ELR (cell line): ENCODE measurements around the gene GDF11.
A peak's percentile ranks its signal among the peaks of the same experiment; 100 is the strongest.

Experiments used
- DNase-seq: peaks from one replicate; pipeline ENCODE4 v3.0.0-alpha.2; 2015; ENCODE audit warnings: low read depth

Gene GDF11

GRCh38 chr12:55707219-55707671 is 35.7 kb upstream of the GDF11 start:
- peak; percentile 28 for DNase-seq

DNA sequence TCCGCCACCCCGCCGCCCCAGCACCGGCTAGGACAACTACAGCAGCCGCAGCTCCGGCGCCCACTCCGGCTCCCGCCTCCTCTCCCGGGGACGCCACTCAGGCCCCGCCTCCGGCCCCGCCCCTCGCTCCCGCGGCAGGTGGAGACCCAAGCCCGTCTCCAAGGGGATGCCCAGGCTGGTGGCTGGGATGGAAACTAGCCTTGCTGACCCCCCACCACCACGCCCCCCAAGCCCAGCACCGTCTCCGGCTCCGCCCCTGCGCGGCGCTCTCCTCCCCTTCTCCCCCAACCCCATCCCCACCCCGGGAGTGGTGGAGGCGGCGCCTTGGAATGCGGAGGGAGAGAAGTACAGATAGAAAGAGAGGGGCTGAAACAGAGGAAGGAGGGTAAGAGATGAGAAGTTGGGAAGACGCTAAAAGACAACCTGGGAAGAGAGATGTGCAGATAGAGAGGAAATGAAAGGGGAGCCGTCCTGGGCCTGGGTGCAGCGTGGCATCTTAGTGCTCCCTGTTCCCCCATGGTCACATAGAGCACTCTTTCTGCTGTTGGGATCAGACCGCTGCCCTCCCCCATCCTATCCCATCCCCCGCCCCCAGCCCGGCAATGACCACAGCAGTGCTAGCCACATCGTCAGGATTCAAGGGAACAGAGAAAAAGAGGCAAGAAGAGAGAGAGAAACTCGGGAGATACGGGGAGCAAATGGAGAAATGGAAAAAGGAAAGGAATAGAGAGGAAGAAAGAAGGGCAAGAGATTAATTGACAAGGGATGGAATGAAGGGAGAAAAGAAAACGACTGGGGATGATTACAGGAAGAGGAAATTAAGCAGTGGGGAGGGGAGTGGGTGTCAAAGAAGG is 34.9 kb upstream of the GDF11 start, which contains the start of gene ITGA7:
Gene ITGA7, minus strand, starts transcription at position 64 of the 854 bp plus-strand sequence. CDS start 222 bp downstream, outside the sequence.
- DNase-seq: peak; percentile 49

GRCh38 chr12:55708695-55709233 is 34.2 kb upstream of the GDF11 start:
- no peak for DNase-seq

GRCh38 chr12:55711786-55712553 is 31.0 kb upstream of the GDF11 start:
- no peak for DNase-seq

GRCh38 chr12:55712700-55713415 is 30.1 kb upstream of the GDF11 start:
- DNase-seq: no peak

DNA sequence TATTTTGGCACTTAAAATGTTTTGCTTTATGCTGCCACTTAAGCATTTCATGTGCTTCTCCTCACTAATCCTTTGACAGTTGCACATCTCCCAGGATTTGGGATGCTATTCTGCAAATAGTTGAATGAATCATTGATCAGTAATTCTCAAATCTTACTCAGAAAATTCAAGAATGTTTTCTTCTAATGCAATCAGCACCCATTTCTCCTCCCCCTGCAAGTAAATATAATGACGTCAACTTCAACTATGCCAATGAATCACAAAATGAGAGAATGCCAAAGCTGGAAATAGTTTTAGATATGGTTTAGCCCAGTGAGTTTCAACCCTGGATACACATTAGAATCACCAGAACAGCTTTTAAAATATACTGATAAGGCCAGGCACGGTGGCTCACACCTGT is 29.2 kb upstream of the GDF11 start:
- peak; percentile 94 for DNase-seq

- DNase-seq: no peak
Observed at GRCh38 chr12:55715169-55715764, 27.7 kb upstream of the GDF11 start.

GRCh38 chr12:55715833-55716581 is 26.9 kb upstream of the GDF11 start, which contains the start of gene BLOC1S1:
Gene BLOC1S1, plus strand, starts transcription at chr12:55716046. Its CDS starts 6 bp downstream, at chr12:55716052.
- DNase-seq: peak; percentile 93

DNA sequence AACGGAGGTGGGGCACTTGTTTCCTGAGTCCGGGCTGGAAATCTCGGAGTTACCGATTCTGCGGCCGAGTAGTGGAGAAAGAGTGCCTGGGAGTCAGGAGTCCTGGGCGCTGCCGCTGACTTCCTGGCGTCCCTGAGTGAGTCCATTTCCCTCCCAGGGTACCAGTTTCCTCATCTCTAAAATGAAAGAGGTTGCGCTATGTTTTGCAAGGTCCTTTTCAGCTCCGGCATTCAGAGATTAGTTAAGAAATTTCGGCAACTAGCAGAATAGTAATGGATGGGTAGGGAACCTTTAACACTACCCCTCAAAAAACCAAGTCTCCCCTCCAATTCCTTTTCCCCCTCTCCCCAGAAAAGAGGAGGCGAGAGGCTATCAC is 26.4 kb upstream of the GDF11 start:
- DNase-seq: no peak

- DNase-seq: peak; percentile 94
Observed at GRCh38 chr12:55717011-55718007, 25.6 kb upstream of the GDF11 start.

GRCh38 chr12:55718015-55718414 is 24.9 kb upstream of the GDF11 start:
- DNase-seq: peak; percentile 16

DNA sequence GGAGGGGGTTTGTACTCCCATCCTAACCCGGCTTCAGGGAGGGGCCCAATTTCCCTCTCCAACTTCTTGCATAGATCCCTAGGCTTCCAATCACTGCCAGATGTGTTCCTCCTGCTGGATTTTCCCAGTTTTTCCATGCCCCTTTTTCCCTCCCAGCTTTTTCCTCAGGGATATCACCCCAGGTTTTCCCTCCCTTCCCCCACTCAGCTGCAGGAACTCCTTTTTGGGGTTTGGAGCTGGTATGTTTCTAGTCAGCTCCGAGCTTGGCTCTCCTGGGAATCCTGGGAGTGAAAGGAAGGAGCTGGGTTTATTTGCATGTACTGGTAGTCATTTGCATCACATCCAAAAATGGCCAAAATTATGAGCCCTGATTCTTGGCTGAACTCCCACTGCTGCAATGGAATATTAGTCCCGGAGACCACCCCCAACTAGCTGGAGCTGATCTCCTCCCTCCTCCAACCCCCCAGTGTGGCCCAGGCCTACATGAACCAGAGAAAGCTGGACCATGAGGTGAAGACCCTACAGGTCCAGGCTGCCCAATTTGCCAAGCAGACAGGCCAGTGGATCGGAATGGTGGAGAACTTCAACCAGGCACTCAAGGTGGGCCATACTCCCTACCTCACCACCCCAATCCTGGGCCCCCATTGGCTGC is 24.2 kb upstream of the GDF11 start:
- no peak for DNase-seq

DNA sequence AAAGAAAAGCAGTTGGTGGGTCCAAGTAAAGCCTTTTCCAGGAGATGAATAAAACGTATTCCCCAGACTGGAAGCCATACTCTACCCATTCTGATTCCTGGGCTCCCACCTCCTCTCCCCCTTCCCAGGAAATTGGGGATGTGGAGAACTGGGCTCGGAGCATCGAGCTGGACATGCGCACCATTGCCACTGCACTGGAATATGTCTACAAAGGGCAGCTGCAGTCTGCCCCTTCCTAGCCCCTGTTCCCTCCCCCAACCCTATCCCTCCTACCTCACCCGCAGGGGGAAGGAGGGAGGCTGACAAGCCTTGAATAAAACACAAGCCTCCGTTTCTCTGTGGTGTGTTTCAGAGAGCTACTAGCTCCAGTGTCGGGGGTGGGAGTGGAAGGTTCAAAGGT is 23.6 kb upstream of the GDF11 start:
- DNase-seq: no peak

DNA sequence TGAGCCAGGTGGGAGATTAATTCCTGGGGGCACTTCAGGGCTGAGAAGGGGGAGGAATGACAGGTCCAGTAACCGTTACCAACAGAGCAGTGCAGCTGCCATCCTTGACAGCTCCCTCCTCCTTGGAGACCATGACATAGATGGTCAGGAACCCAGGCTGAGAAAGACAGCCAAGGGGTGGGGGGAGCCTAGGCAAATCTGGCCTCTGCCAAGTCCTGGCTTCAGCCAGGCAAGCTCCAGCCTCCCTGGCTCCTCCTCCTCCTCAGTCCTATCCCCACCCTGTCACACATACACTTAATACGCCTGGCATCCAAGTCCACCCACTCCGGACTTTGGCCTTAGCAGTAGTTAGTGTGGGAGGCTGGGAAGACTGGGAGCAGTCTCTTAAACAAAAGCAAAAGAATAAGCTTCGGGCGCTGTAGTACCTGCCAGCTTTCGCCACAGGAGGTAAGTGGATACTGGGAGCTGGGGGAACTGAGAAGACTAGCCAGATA is 22.8 kb upstream of the GDF11 start, which contains the start of gene RDH5:
Gene RDH5, plus strand, starts transcription at position 323 of the 494 bp plus-strand sequence. CDS start 792 bp downstream, outside the sequence.
- peak; percentile 49 for DNase-seq

DNA sequence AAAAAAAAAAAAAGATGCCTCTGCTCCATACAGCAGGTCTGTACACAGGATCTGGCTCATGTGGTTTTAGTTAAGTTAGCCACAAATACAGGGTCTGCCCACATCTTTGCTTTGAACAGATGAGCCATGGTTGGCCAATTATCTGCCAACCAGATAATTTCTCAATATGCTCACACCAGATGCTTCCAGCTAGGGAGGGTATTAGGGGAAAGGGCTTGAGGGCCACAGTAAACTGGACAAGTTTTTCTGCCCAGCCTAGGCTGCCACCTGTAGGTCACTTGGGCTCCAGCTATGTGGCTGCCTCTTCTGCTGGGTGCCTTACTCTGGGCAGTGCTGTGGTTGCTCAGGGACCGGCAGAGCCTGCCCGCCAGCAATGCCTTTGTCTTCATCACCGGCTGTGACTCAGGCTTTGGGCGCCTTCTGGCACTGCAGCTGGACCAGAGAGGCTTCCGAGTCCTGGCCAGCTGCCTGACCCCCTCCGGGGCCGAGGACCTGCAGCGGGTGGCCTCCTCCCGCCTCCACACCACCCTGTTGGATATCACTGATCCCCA is 22.0 kb upstream of the GDF11 start:
- peak; percentile 97 for DNase-seq

DNA sequence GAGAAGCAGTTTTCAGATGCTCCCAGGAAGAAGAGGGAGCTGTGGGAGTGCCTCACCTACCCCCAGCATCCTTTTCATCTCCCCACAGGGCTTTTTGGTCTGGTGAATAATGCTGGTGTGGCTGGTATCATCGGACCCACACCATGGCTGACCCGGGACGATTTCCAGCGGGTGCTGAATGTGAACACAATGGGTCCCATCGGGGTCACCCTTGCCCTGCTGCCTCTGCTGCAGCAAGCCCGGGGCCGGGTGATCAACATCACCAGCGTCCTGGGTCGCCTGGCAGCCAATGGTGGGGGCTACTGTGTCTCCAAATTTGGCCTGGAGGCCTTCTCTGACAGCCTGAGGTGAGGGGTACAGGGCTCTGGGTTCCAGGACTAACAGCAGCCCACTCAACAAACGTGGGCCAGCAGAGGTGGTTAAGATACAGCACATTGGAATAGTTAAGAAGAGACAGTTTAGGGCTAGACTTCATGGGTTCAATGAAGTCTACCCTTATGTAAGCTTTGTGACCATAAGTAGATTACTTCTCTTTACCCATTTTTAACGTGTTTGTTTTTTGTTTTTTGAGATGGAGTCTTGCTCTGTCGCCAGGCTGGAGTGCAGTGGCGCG is 21.2 kb upstream of the GDF11 start:
- no peak for DNase-seq

DNA sequence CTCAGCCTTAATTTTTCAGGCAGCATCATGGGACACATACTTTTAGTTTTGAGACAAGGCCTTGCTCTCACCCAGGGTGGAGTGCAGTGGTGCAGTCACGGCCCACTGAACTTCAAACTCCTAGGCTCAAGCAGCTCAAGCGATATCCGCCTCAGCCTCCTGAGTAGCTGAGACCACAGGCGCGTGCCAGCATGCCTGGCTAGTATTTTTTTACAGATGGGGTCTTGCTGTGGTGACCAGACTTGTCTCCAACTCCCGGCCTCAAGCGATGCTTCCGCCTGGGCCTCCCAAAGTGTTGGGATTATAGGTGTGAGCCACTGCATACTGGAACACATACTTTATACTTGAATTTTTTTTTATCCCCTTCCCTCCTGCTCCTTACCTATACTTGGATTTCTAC is 20.0 kb upstream of the GDF11 start:
- DNase-seq: no peak
